OCI-LY1 (cell line): Measurements from ENCODE around the gene PSAPL1.

Experiments used
- EZH2 ChIP-seq: fragments of 200-600 bp; sonication (generic), shearing (Covaris generic); IDR thresholded peaks from 2 replicates; pipeline ENCODE4 v1.8.0; 2017; ENCODE audit warnings: borderline replicate concordance, mixed run types, mild to moderate bottlenecking, antibody characterized with exemption, low read length, moderate library complexity, mixed read lengths
- TF ChIP-seq, protein P1 (sequence below): fragments of 200-600 bp; sonication (generic), shearing (Covaris generic); IDR thresholded peaks from 2 replicates; pipeline ENCODE4 v1.5.1; 2017; ENCODE audit warnings: mild to moderate bottlenecking, antibody characterized with exemption, low read length, moderate library complexity, mixed read lengths

DNA sequence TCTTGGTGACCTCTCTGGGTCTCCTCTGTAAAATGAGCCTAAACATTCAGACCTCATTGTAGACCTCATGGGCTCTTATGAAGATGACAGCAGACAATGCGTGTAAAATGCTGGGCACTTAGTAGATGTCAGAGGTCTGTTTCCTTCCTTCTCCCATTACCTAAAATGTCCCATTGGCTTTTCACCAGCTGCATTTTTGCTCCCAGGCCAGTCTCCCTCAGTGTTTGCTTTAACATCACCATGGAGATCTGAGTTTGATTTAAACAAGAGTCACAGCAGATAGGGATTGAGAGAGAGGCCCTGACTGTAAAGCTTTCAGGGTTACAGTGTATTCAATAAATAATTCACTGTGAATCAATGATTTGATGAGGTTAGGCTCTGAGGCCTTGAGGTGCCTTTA lies 24.3 kb downstream of the PSAPL1 start:
- TF ChIP-seq EZH2 = no peak
- TF ChIP-seq, protein P1, sequence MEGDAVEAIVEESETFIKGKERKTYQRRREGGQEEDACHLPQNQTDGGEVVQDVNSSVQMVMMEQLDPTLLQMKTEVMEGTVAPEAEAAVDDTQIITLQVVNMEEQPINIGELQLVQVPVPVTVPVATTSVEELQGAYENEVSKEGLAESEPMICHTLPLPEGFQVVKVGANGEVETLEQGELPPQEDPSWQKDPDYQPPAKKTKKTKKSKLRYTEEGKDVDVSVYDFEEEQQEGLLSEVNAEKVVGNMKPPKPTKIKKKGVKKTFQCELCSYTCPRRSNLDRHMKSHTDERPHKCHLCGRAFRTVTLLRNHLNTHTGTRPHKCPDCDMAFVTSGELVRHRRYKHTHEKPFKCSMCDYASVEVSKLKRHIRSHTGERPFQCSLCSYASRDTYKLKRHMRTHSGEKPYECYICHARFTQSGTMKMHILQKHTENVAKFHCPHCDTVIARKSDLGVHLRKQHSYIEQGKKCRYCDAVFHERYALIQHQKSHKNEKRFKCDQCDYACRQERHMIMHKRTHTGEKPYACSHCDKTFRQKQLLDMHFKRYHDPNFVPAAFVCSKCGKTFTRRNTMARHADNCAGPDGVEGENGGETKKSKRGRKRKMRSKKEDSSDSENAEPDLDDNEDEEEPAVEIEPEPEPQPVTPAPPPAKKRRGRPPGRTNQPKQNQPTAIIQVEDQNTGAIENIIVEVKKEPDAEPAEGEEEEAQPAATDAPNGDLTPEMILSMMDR = no peak
